Astrocyte of the cerebellum (primary cell): ENCODE results near the gene TSSK3.

Experiments
- DNase-seq: peaks from one replicate; pipeline ENCODE4 v3.0.0-alpha.2; 2011; ENCODE audit warnings: low read depth
- H3K4me3 ChIP-seq: 2 replicates; pipeline ENCODE4 v1.5.1; 2011; ENCODE audit warnings: mild to moderate bottlenecking, low read depth, low read length, moderate library complexity
- in situ Hi-C: cut with HindIII; loops from 2 replicates; pipeline ENCODE4 v1.10.0; 2017; ENCODE audit warnings: low sequenced_read_pairs
- TF ChIP-seq, protein P1 (sequence below): IDR thresholded peaks from 2 replicates; pipeline ENCODE4 v1.5.1; 2012; ENCODE audit warnings: low read length, low read depth, moderate library complexity, mild to moderate bottlenecking; ENCODE audit errors: missing control alignments

TSSK3 gene

GRCh38 chr1:32413507-32414185, 51.3 kb downstream of the TSSK3 start:
- TF ChIP-seq, protein P1, sequence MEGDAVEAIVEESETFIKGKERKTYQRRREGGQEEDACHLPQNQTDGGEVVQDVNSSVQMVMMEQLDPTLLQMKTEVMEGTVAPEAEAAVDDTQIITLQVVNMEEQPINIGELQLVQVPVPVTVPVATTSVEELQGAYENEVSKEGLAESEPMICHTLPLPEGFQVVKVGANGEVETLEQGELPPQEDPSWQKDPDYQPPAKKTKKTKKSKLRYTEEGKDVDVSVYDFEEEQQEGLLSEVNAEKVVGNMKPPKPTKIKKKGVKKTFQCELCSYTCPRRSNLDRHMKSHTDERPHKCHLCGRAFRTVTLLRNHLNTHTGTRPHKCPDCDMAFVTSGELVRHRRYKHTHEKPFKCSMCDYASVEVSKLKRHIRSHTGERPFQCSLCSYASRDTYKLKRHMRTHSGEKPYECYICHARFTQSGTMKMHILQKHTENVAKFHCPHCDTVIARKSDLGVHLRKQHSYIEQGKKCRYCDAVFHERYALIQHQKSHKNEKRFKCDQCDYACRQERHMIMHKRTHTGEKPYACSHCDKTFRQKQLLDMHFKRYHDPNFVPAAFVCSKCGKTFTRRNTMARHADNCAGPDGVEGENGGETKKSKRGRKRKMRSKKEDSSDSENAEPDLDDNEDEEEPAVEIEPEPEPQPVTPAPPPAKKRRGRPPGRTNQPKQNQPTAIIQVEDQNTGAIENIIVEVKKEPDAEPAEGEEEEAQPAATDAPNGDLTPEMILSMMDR, result peak; percentile 66
- DNase-seq, result no peak
- H3K4me3 ChIP-seq, result no peak overlapping the region
- in situ Hi-C loops, result no loop called here
